ENCODE measurements around the gene ZXDA. TPM values are rescaled to one million over a fixed set of nuclear protein-coding genes. Genes with fewer than 3 reads are reported as not detected.
"Not testable (repeated sequence)": the region's sequence is repeated elsewhere in the genome, so short reads cannot be mapped to it uniquely, and the experiment has no call there.

ZXDA gene
- total and polyA plus RNA-seq, 12 donors: 0.47 to 9.4 (median 4.7) TPM

- Histone ChIP-seq H3K4me1 (replicated peaks in 1 of 2) (no peaks in the 10 kb centered on the region), H3K4me3 (no peak overlapping the region), H3K9me3 (replicated peaks in 1 of 3) (no peaks in the 10 kb centered on the region), H3K36me3 (replicated peaks in 1 of 2) (no peaks in the 10 kb centered on the region), H3K27ac (no peak overlapping the region), H3K27me3 (peaks cover 10% of the 10 kb centered on the region)
- DNase-seq: peak in 5 of 7 donors; percentile 18 to 51 (median 37)
- intact Hi-C loops (cut with DNase I): no loop called here
- 40 to 46% (median 43%) methylated on average over 16 to 19 of the region's 19 CpGs for WGBS, 4 donors
- no peak for TF ChIP-seq POLR2A (IDR thresholded peaks at IDR 0.05)
- TF ChIP-seq CTCF (IDR thresholded peaks at IDR 0.05): peak; percentile 27 to 55 (median 40)
Measured at GRCh38 chrX:57918750-57919436, 8.6 kb upstream of the ZXDA start.

- intact Hi-C loops (cut with DNase I): no loop called here
- 70 to 73% (median 72%) methylated on average over 2 to 5 of the region's 5 CpGs for WGBS, 4 donors
Measured at GRCh38 chrX:57915680-57916079, 5.4 kb upstream of the ZXDA start.

GRCh38 chrX:57909595-57910286 is 517 bp downstream of the ZXDA start:
- intact Hi-C loops (cut with DNase I): not testable (repeated sequence)
- DNase-seq: peak in 6 of 7 donors; percentile 24 to 36 (median 29)

More at GRCh38 chrX:57915680-57916079, 5.4 kb upstream of the ZXDA start:
- Histone ChIP-seq H3K27ac (no peak overlapping the region), H3K36me3 (replicated peaks in 1 of 2) (no peaks in the 10 kb centered on the region), H3K9me3 (replicated peaks in 1 of 3) (no peaks in the 10 kb centered on the region), H3K4me1 (replicated peaks in 1 of 2) (no peaks in the 10 kb centered on the region), H3K4me3 (no peak overlapping the region), H3K27me3 (no peaks in the 10 kb centered on the region)
- no peak for DNase-seq
- no peak for TF ChIP-seq POLR2A (IDR thresholded peaks at IDR 0.05)
- TF ChIP-seq CTCF (IDR thresholded peaks at IDR 0.05): no peak

GRCh38 chrX:57908972-57909594 is 1.2 kb downstream of the ZXDA start:
- Histone ChIP-seq H3K4me3 (peak overlapping the region in 2 of 4 donors; percentile 26 to 57), H3K4me1 (replicated peaks in 1 of 2) (peaks cover 0 to 18% of the 10 kb centered on the region in 2 donors), H3K27ac (peak overlapping the region in 4 of 5 donors; percentile 82 to 90 (median 85))
- H3K36me3 ChIP-seq (replicated peaks in 1 of 2); H3K27me3 ChIP-seq; intact Hi-C loops (cut with DNase I); DNase-seq; H3K9me3 ChIP-seq (replicated peaks in 1 of 3): not testable (repeated sequence)
- WGBS, 4 donors: 73 to 94% (median 81%) methylated on average over 16 to 28 of the region's 28 CpGs

More at GRCh38 chrX:57909595-57910286, 517 bp downstream of the ZXDA start:
- not testable (repeated sequence) for H3K9me3 ChIP-seq (replicated peaks in 1 of 3); H3K27me3 ChIP-seq; H3K36me3 ChIP-seq (replicated peaks in 1 of 2)
- peaks cover 0 to 12% of the 10 kb centered on the region in 2 donors for H3K4me1 ChIP-seq (replicated peaks in 1 of 2)
- peak overlapping the region in 2 of 4 donors; percentile 26 to 57 for H3K4me3 ChIP-seq
- WGBS, 4 donors: 10 to 35% (median 33%) methylated on average over 11 to 48 of the region's 72 CpGs; no CpG with 5 or more reads in 1 of the 4 donors
- peak overlapping the region in 4 of 5 donors; percentile 82 to 90 (median 85) for H3K27ac ChIP-seq
- TF ChIP-seq POLR2A (IDR thresholded peaks at IDR 0.05): peak in 1 of 2 donors; percentile 41

GRCh38 chrX:57906790-57907189 is 3.5 kb downstream of the ZXDA start:
- peaks cover 0 to 30% of the 10 kb centered on the region in 2 donors for H3K4me1 ChIP-seq (replicated peaks in 1 of 2)
- no peaks in the 10 kb centered on the region for H3K36me3 ChIP-seq (replicated peaks in 1 of 2)
- peak overlapping the region in 1 of 4 donors; percentile 4 for H3K4me3 ChIP-seq
- TF ChIP-seq CTCF (IDR thresholded peaks at IDR 0.05): no peak
- TF ChIP-seq POLR2A (IDR thresholded peaks at IDR 0.05): no peak
- DNase-seq: no peak
- intact Hi-C loops (cut with DNase I): no loop called here
- no peaks in the 10 kb centered on the region for H3K27me3 ChIP-seq
- 19 to 34% (median 24%) methylated on average over 1 of the region's 1 CpG for WGBS, 4 donors
- H3K27ac ChIP-seq: peak overlapping the region in 1 of 5 donors; percentile 27
- no peaks in the 10 kb centered on the region for H3K9me3 ChIP-seq (replicated peaks in 1 of 3)

All from adrenal gland (tissue), 12 donors.